ENCODE results near the gene MOCS1. TPM values are rescaled to one million over a fixed set of nuclear protein-coding genes. Genes with fewer than 3 reads are reported as not detected.

The MOCS1 gene
- total and polyA plus RNA-seq, 2 donors (not counting 1 experiment from before 2014, with no cell fraction given), result 0.15 TPM; not detected in 1

GRCh38 chr6:39876111-39876510 is 58.2 kb downstream of the MOCS1 start:
- Histone ChIP-seq H3K9me3 (ENCODE audit: control extremely low read depth in 1 of 3, control insufficient read depth in 2 of 3, insufficient read depth in 1 of 3, low read length in 2 of 3) (peaks cover 0 to 8% (median 0%) of the 10 kb centered on the region in 3 donors), H3K27me3 (replicated peaks in 1 of 4; ENCODE audit: control extremely low read depth in 1 of 4, control insufficient read depth in 3 of 4, insufficient read depth in 4 of 4, low read length in 3 of 4) (no peaks in the 10 kb centered on the region), H3K27ac (ENCODE audit: low read length in 2 of 2) (no peak overlapping the region), H4K20me1 (ENCODE audit: control insufficient read depth, insufficient read depth, low read length, poor library complexity, severe bottlenecking) (no peaks in the 10 kb centered on the region), H3K9ac (ENCODE audit: low read length) (no peak overlapping the region), H3K79me2 (ENCODE audit: control insufficient read depth, insufficient read depth, low read length) (no peaks in the 10 kb centered on the region), H3K4me1 (ENCODE audit: control insufficient read depth in 2 of 2, insufficient read depth in 2 of 2, low read length in 2 of 2) (no peaks in the 10 kb centered on the region), H2AFZ (ENCODE audit: insufficient read depth, low read depth, low read length, poor library complexity, severe bottlenecking) (no peak overlapping the region), H3K36me3 (replicated peaks in 1 of 2; ENCODE audit: control extremely low read depth in 1 of 2, control insufficient read depth in 1 of 2, extremely low read depth in 1 of 2, insufficient read depth in 2 of 2, low read length in 1 of 2) (no peaks in the 10 kb centered on the region), H3K4me2 (replicated peaks; ENCODE audit: low read depth, low read length, poor library complexity, severe bottlenecking) (no peak overlapping the region), H3K4me3 (ENCODE audit: control extremely low read depth in 1 of 5, extremely low read depth in 1 of 5, insufficient read depth in 1 of 5, low read depth in 2 of 5, low read length in 4 of 5) (no peak overlapping the region)
- CTCF ChIA-PET, result no interaction called here
- Mint-ChIP-seq H3K27ac (no peak overlapping the region), H3K27me3 (peaks cover 3% of the 10 kb centered on the region), H3K4me3 (no peak overlapping the region), H3K9me3 (ENCODE audit: insufficient read depth) (no peaks in the 10 kb centered on the region), H3K4me1 (no peaks in the 10 kb centered on the region)
- intact Hi-C loops (cut with micrococcal nuclease), result no loop called here
- no peak for ATAC-seq (ENCODE audit: low read depth)
- POLR2A ChIA-PET, result no interaction called here
- TF ChIP-seq CTCF (IDR thresholded peaks at IDR 0.05), result no peak
- no peak for TF ChIP-seq EZH2 (IDR thresholded peaks at IDR 0.05; ENCODE audit: borderline replicate concordance, insufficient read depth, low read depth, low read length, poor library complexity, severe bottlenecking)
- no peak for DNase-seq

DNA sequence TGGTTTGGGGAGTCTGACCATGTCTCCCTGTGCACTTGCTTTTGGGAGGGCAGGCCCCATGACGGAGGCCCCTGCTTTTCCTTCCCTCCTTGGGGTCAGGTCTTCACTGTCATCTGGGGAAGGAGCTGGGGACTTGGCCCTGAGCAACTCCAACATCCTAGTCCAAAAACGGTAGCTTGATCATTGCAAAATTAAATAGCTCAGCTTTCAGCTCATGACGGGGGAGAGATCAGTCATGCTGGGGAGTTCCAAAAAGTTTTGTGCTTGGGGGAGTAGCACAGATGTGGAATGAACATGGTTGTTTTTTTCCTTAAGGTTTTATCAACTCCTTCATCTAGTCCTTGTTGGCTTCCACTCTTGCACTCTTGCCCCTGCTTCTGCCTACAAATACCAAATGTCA is 60.8 kb downstream of the MOCS1 start:
- Histone ChIP-seq H3K79me2 (ENCODE audit: control insufficient read depth, insufficient read depth, low read length) (no peaks in the 10 kb centered on the region), H3K9ac (ENCODE audit: low read length) (no peak overlapping the region), H3K36me3 (replicated peaks in 1 of 2; ENCODE audit: control extremely low read depth in 1 of 2, control insufficient read depth in 1 of 2, extremely low read depth in 1 of 2, insufficient read depth in 2 of 2, low read length in 1 of 2) (no peaks in the 10 kb centered on the region), H3K4me1 (ENCODE audit: control insufficient read depth in 2 of 2, insufficient read depth in 2 of 2, low read length in 2 of 2) (no peaks in the 10 kb centered on the region), H3K27ac (ENCODE audit: low read length in 2 of 2) (no peak overlapping the region), H3K4me3 (ENCODE audit: control extremely low read depth in 1 of 5, extremely low read depth in 1 of 5, insufficient read depth in 1 of 5, low read depth in 2 of 5, low read length in 4 of 5) (no peak overlapping the region), H3K4me2 (replicated peaks; ENCODE audit: low read depth, low read length, poor library complexity, severe bottlenecking) (no peak overlapping the region), H2AFZ (ENCODE audit: insufficient read depth, low read depth, low read length, poor library complexity, severe bottlenecking) (no peak overlapping the region), H3K27me3 (replicated peaks in 1 of 4; ENCODE audit: control extremely low read depth in 1 of 4, control insufficient read depth in 3 of 4, insufficient read depth in 4 of 4, low read length in 3 of 4) (no peaks in the 10 kb centered on the region), H4K20me1 (ENCODE audit: control insufficient read depth, insufficient read depth, low read length, poor library complexity, severe bottlenecking) (no peaks in the 10 kb centered on the region), H3K9me3 (ENCODE audit: control extremely low read depth in 1 of 3, control insufficient read depth in 2 of 3, insufficient read depth in 1 of 3, low read length in 2 of 3) (peaks cover 0 to 7% (median 0%) of the 10 kb centered on the region in 3 donors)
- H3K9me3 Mint-ChIP-seq (ENCODE audit: insufficient read depth), result no peaks in the 10 kb centered on the region
- ATAC-seq (ENCODE audit: low read depth) (no peak), DNase-seq (no peak)
- no peak for TF ChIP-seq CTCF (IDR thresholded peaks at IDR 0.05)
- TF ChIP-seq EZH2 (IDR thresholded peaks at IDR 0.05; ENCODE audit: borderline replicate concordance, insufficient read depth, low read depth, low read length, poor library complexity, severe bottlenecking), result no peak
- H3K27me3 Mint-ChIP-seq, result peaks cover 3% of the 10 kb centered on the region
- intact Hi-C loops (cut with micrococcal nuclease), result no loop called here
- H3K27ac Mint-ChIP-seq, result no peak overlapping the region
- H3K4me1 Mint-ChIP-seq, result no peaks in the 10 kb centered on the region
- POLR2A ChIA-PET, result no interaction called here
- CTCF ChIA-PET, result interaction anchor here (0.7 kb wide), 1 partner anchor 434 kb away, joined by 4 read pairs; no protein-coding TSS in a partner anchor
- 91% methylated on average over 1 of the region's 3 CpGs for WGBS (ENCODE audit: insufficient coverage)
- H3K4me3 Mint-ChIP-seq, result no peak overlapping the region

Measured in B cell (primary cell).